HG03064 (cell line): ENCODE results near the gene SMIM10L1.

Experiments used
- ATAC-seq: cut with Tn5 transposase; IDR thresholded peaks from one replicate; pipeline ENCODE4 v1.9.1; 2021; ENCODE audit warnings: low read depth; ENCODE audit not compliant: unreplicated experiment

Gene SMIM10L1

DNA sequence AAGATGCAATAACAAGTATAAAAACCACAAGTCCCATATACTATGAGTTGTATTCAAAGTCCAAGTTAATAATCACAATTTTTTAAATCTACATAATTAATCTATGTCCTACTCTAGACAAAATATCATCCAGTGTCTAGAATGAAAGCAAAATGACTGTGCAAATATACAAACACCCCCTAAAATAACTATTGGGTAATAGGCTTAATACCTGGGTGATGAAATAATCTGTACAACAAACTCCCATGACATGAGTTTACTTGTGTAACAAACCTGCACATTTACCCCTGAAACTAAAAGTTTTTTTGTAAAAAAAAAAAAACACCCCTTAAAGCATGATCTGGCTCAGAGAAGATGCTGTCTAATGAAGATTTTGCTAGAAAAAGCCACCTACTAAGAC lies 11.5 kb downstream of the SMIM10L1 start:
- ATAC-seq = no peak

- no peak for ATAC-seq
These were observed 12.0 kb downstream of the SMIM10L1 start for GRCh38 chr12:11183011-11183410.

- no peak for ATAC-seq
These were observed 15.8 kb downstream of the SMIM10L1 start, which contains the start of gene TAS2R42 for GRCh38 chr12:11186837-11187236. TSS of gene TAS2R42 (minus strand) at chr12:11186937. CDS start at chr12:11186937, 0 bp downstream.

DNA sequence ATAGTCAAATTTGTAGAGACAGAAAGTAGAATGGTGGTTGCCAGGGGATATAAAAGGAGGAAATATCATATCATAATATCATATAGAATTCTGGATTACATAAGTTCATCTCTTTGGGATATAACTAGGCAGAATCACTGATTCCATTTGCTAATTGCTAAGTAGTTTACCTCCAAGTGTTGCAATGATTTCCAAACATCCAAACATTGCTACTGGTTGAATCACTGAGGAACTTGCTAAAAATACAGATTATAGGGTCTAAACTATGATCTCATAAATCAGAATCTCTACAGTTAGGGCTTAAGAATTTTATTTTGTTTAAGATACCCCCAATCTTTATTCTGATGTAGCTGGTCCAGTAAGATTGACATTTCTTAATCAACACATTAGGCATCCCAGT lies 31.8 kb downstream of the SMIM10L1 start:
- no peak for ATAC-seq

GRCh38 chr12:11204173-11204572 lies 33.2 kb downstream of the SMIM10L1 start:
- no peak for ATAC-seq

DNA sequence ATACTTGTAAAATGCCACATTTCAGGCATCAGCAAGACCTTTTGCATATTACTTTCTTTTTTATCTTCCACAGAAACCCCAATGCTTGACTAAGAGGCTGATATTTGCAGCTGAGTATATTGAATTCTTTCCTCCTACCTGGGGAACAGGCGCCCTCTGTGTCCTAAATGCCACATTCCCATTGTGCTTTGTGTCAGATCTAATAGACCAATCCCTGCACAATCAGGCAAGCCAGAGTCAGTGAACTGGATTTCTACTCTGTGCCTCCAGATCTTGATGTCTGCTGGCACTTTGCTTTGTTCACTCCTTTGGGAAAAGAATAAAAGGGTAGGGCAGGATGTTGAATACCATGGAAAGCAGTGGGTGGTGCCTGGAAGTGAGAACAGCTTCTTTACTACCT lies 38.1 kb downstream of the SMIM10L1 start:
- ATAC-seq = no peak
